GM19328 (cell line): ENCODE results near the gene GPR137.
A peak's percentile ranks its signal among the peaks of the same experiment; 100 is the strongest.

Source experiments
- ATAC-seq: cut with Tn5 transposase; IDR thresholded peaks from one replicate; pipeline ENCODE4 v1.9.1; 2021; ENCODE audit warnings: mild to moderate bottlenecking, moderate library complexity; ENCODE audit not compliant: unreplicated experiment

The GPR137 gene

GRCh38 chr11:64249038-64249437, 36.6 kb upstream of the GPR137 start:
- ATAC-seq: no peak

- ATAC-seq: no peak
Measured at GRCh38 chr11:64249563-64250414, 35.9 kb upstream of the GPR137 start.

DNA sequence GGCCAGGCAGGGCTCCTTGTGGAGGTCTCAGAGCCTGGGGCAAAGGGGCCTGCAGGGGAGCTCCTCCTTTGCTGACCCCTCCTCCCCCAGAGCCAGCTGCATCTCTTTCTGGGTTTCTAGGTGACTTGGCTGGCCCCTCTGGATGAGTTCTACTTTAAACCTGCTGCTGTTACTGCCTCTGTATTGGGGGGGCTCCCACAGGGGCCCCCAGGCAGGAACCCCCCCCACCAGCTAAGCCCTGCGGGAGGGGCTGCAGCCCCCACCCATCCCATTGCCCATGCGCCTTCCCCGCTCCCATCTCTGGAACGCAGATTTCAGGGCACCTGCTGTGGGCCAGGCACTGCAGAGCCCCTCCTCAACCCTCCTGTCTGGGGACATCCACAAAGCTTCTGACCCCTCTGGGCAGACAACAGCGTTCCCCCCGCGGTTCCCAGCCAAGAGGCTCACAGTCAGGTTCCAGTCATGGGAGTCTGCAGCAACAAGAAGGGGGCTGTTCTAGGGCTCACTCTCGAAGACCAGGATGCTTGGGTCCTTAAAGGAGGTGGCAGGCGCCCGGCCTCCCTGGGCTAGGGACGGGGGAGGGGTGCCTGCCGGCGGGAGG, 35.1 kb upstream of the GPR137 start:
- no peak for ATAC-seq

DNA sequence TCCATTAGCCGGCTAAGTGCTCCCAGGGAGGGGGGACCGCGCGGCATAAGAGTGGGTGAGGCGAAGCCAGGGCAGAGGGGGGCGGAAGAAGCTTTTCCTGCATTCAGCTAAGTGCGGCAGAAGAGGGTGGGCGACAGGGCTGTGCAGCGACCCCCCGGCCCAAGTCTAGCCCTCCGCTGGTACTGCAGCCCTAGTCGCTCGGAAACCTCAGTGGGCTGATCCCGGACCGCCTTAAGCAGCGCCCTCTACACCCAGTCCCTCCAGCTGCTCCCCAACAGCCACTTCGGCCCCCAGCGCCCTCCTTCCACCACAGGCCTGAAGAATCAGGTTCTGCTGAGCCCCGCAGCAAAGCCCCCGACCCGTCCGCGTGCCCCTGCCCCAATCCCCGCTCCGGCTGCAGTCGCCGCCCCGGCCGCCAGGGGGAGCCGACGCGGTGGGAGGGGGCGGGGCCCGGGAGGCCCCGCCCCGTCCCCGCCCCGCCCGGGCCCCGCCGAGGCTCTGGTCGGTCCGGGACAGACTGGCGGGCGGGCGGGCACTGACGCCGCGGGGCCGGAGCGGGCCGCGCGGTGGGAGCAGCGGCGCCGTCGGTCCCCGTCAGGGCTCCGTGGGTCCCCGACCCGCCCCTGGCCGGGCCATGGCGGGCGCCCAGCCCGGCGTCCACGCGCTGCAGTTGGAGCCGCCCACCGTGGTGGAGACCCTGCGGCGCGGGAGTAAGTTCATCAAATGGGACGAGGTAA, 34.5 kb upstream of the GPR137 start, which contains the start of gene PLCB3:
TSS of gene PLCB3 (plus strand) at position 515 of the 737 bp plus-strand sequence. CDS start at position 635, 120 bp downstream.
- peak; percentile 45 for ATAC-seq

DNA sequence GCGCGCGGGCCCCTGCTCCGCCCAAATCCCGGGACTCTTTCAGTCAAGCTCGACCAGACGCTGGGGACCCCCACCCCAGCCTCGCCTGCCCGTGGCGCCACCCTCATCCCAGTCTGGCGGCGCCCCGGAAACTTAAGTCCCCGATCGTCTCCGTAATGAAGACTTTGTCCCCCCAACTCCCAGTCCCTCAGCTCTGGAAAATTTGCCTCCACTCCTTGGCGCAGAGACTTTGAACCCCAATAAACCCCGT, 34.0 kb upstream of the GPR137 start:
- no peak for ATAC-seq

DNA sequence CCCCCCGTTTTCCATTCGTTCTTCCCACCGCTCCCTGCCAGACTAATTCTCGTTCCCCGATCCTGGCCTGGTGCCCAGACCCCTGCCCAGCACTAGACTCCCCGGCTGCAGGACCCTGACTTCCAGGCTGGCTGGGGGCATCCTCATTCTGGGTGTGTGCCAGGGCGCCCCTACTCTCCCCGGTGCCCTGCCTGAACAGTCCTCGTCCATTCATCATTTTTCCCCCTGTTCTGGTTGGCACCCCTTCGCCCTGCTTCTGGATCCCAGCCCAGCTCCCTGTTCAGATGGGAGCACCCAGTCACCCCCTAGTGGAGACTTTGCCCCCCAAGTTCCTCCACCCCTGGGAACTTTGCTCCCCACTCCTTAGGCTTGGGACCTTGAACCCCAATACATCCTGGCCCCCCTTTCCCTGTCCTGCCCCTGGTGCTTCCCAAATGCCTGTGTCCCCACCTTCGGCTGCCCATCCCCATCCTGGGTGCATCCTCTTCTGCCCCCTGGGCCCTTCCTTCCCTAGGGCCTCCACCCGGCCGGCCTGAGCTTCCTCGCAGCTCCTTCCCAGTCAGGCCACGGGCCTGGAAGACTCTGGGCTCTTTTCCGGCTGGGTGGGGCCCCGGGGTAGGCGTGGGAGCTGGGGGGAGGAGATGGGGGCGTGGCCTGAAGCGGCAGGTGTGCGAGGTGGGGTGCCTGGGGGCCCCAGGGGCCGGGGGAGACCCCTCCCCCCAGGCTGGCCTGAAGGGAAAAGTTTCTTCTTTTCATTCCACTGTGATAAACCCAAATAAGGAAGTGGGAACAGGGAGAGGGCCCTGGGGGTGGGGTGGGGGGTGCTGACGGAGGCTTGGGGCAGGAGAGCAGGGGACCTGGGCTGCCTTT, 33.4 kb upstream of the GPR137 start:
- ATAC-seq: no peak

DNA sequence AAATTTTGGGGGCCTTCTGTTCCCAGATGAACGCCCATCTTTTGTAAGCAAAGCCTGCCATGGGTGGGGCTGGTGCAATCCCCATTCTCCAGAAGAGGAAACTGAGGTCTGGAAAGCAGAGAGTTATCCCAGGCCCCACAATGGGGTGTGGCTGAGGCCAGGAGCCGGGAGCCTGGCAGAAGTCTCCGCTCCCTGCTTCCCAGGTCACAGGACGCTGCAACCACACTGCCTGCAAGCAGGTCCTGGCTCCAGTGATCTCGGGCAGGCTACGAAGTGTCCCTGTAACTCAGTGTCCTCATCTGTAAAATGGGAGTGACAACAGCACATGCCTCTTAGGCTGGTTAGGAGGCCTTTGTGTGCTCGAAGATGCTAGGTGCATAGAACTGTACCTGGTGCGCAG, 32.6 kb upstream of the GPR137 start:
- ATAC-seq: no peak

GRCh38 chr11:64253481-64253880, 32.2 kb upstream of the GPR137 start:
- no peak for ATAC-seq

GRCh38 chr11:64254326-64254725, 31.3 kb upstream of the GPR137 start:
- no peak for ATAC-seq

DNA sequence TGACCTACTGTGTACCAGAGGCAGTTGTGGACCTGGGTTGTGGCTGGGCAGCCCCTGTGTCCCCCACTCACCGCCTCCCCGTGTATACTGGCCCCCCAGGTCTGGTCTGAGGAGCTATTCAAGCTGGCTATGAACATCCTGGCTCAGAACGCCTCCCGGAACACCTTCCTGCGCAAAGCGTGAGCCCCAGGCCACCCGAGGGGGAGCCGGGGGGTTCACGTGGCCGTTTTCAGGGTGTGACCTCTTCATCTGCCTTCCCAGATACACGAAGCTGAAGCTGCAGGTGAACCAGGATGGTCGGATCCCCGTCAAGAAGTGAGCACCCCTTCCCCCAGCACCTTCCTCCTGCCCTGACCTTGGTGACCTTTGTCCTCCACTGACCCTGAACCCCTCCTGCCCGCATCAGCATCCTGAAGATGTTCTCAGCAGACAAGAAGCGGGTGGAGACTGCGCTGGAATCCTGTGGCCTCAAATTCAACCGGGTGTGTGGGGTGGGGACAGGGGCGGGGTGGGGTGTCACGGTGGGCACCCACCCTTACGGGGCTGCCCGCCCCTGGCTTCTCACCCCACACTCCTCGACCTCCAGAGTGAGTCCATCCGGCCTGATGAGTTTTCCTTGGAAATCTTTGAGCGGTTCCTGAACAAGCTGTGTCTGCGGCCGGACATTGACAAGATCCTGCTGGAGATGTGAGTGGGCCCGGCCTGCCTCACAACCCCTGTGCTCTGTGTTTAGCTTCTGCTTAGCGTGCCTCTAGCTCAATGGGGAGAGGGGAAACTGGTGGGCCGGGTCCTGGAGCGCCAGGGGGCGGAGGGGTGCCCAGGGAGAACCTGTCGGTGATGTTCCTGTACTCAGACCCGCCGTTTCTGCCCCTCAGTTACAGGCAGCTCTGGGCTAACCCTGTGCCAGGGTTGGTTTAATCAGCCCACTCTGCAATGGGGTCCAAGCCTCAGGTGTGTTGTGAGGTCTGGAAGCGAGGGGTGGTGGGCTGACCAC, 30.2 kb upstream of the GPR137 start:
- no peak for ATAC-seq

- no peak for ATAC-seq
Measured at GRCh38 chr11:64256300-64256699, 29.3 kb upstream of the GPR137 start.

- no peak for ATAC-seq
Measured at GRCh38 chr11:64258356-64258755, 27.3 kb upstream of the GPR137 start.

- no peak for ATAC-seq
Measured at GRCh38 chr11:64258946-64259532, 26.6 kb upstream of the GPR137 start.

GRCh38 chr11:64259533-64260067, 26.0 kb upstream of the GPR137 start:
- no peak for ATAC-seq

DNA sequence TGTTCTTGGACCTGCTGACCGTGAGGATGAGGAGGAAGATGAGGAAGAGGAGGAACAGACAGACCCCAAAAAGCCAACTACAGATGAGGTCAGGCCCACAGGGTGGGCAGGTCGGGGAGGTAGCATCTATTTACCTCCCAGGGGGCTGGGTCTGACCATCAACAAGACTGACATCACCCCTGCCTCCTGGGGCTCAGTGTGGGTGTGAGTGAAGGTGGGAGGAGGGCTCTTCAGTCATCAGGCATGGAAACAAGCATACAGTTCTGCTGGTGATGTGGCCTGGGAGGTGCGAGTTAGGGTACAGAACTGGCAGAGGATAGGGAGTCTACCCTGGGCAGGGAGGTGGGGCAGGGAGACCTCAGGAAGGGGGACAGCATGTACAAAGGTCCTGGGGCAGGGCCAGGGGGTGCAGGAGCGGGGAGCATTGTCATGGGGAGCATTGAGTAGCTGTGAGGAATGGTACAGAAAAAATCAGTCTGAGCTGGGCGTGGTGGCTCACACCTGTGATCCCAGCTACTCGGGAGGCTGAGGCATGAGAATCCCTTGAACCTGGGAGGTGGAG, 25.4 kb upstream of the GPR137 start:
- no peak for ATAC-seq

DNA sequence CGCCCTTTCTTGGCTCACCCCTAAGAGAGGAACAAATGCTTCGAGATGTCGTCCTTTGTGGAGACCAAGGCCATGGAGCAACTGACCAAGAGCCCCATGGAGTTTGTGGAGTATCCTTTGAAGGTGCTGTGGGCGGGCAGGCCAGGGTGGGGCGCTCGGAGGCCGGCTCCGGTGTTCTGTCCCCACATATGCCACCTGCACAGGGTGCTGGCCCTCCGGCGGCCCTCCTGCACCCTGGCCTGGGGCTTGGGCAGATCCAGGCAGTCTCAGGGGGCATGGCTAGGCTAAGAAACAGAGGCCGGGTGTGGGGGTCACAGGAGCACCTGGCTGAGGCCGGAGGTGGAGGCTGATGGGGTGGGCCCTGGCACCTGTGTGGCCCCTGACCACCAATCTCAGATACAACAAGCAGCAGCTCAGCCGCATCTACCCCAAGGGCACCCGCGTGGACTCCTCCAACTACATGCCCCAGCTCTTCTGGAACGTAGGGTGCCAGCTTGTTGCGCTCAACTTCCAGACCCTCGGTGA, 24.0 kb upstream of the GPR137 start:
- no peak for ATAC-seq

GRCh38 chr11:64262271-64263002, 23.2 kb upstream of the GPR137 start:
- ATAC-seq: no peak
